Body of pancreas (tissue), 4 donors: ENCODE results near the gene CAMTA1. TPM values are rescaled to one million over a fixed set of nuclear protein-coding genes. Genes with fewer than 3 reads are reported as not detected.
"Not testable (repeated sequence)": the region's sequence is repeated elsewhere in the genome, so short reads cannot be mapped to it uniquely, and the experiment has no call there.

ENCODE experiments used
- ATAC-seq: fragments of 150-250 bp; one replicate; pipeline ENCODE4 v1.9.1; 2016
- DNase-seq, 4 donors: peaks; one replicate each; pipeline ENCODE4 v3.0.0-alpha.2; 2019
- H3K27ac ChIP-seq, 4 donors: fragments of 200-600 bp; sonication (generic); 1 replicate in 3 of 4; 2 replicates in 1 of 4; pipeline versions ENCODE4 v1.5.1 to v1.6.1; 2016 to 2019; ENCODE audit warnings: mild to moderate bottlenecking in 1 of 4, mixed read lengths in 1 of 4, moderate library complexity in 1 of 4
- H3K27me3 ChIP-seq, 2 donors: fragments of 200-600 bp; sonication (generic); one replicate each; pipeline ENCODE4 v1.6.0; 2016; ENCODE audit warnings: mild to moderate bottlenecking in 1 of 2
- H3K36me3 ChIP-seq, 2 donors: fragments of 200-600 bp; sonication (generic); replicated peaks in 1 of 2; 2 replicates each; pipeline ENCODE4 v1.5.1; 2016; ENCODE audit warnings: low read depth in 2 of 2; ENCODE audit not compliant: insufficient read depth in 1 of 2
- H3K4me1 ChIP-seq: fragments of 200-600 bp; sonication (generic); one replicate; pipeline ENCODE4 v1.6.0; 2016
- H3K4me3 ChIP-seq, 2 donors: fragments of 200-600 bp; sonication (generic); 1 replicate in 1 of 2; 2 replicates in 1 of 2; pipeline ENCODE4 v1.5.1; 2016 to 2019
- H3K9me3 ChIP-seq, 3 donors: fragments of 200-600 bp; sonication (generic); 1 replicate in 2 of 3; 2 replicates in 1 of 3; pipeline ENCODE4 v1.5.1; 2016
- POLR2A ChIP-seq, 3 donors: fragments of 450-650 bp; IDR thresholded peaks; one replicate each; pipeline ENCODE4 v1.6.1; 2016; ENCODE audit warnings: antibody characterized with exemption in 3 of 3, mild to moderate bottlenecking in 2 of 3
- WGBS, 2 donors: methylation state at CpG; one replicate each; pipeline ENCODE4 v1.1.5; 2017; 5-methylcytosine and 5-hydroxymethylcytosine counted together
- intact Hi-C: fragments of 100-400 bp; cut with DNase I; formaldehyde crosslinking; loops from one replicate; pipeline ENCODE4 v1.15.1; 2023
- total RNA-seq, 2 donors: library from RNA; depleted of rRNA; stranded (reverse); fragments of >200 nt; gene quantifications; one replicate each; pipeline ENCODE4 v1.1.0, GENCODE V29; 2016
- TF ChIP-seq, protein P1 (sequence below), 7 experiments: fragments of 450-650 bp in 4 of 7; fragments of 200-600 bp in 3 of 7; sonication (generic) in 3 of 7; IDR thresholded peaks; one replicate each; pipeline ENCODE4 v1.5.1; 2016 to 2019; ENCODE audit warnings: antibody characterized with exemption in 7 of 7

CAMTA1 gene
- total RNA-seq, 2 donors from 2014 or later: 36.3 to 59.7 TPM

DNA sequence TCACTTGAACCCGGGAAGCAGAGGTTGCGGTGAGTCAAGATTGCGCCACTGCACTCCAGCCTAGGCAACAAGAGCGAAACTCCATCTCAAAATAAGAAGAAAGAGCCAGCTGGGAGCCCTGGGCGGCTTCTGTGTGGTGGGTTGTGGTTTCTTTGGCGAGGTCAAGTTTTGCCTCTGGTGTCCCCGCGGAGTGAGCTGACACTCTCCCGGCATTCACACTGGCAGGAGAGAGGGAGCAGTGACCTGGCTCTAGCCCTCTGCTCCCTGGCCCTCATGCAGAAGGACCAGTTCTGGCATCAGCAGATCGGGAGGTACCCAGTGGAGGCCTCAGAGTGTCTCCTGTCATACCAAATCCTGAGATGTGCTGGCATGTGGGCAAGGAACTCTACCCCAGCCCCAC, 904.8 kb downstream of the CAMTA1 start:
- Histone ChIP-seq H3K36me3 (no peaks in the 10 kb centered on the region), H3K4me1 (no peaks in the 10 kb centered on the region), H3K27me3 (peaks cover 0 to 6% of the 10 kb centered on the region in 2 donors), H3K9me3 (peaks cover 0 to 10% (median 0%) of the 10 kb centered on the region in 3 donors), H3K27ac (no peak overlapping the region), H3K4me3 (no peak overlapping the region)
- WGBS, 2 donors: 72 to 82% methylated on average over 9 to 10 of the region's 10 CpGs
- no peak for ATAC-seq
- no peak for TF ChIP-seq POLR2A (IDR thresholded peaks at IDR 0.05)
- TF ChIP-seq, protein P1, sequence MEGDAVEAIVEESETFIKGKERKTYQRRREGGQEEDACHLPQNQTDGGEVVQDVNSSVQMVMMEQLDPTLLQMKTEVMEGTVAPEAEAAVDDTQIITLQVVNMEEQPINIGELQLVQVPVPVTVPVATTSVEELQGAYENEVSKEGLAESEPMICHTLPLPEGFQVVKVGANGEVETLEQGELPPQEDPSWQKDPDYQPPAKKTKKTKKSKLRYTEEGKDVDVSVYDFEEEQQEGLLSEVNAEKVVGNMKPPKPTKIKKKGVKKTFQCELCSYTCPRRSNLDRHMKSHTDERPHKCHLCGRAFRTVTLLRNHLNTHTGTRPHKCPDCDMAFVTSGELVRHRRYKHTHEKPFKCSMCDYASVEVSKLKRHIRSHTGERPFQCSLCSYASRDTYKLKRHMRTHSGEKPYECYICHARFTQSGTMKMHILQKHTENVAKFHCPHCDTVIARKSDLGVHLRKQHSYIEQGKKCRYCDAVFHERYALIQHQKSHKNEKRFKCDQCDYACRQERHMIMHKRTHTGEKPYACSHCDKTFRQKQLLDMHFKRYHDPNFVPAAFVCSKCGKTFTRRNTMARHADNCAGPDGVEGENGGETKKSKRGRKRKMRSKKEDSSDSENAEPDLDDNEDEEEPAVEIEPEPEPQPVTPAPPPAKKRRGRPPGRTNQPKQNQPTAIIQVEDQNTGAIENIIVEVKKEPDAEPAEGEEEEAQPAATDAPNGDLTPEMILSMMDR (IDR thresholded peaks at IDR 0.05): no peak
- no peak for DNase-seq
- intact Hi-C loops: no loop called here

DNA sequence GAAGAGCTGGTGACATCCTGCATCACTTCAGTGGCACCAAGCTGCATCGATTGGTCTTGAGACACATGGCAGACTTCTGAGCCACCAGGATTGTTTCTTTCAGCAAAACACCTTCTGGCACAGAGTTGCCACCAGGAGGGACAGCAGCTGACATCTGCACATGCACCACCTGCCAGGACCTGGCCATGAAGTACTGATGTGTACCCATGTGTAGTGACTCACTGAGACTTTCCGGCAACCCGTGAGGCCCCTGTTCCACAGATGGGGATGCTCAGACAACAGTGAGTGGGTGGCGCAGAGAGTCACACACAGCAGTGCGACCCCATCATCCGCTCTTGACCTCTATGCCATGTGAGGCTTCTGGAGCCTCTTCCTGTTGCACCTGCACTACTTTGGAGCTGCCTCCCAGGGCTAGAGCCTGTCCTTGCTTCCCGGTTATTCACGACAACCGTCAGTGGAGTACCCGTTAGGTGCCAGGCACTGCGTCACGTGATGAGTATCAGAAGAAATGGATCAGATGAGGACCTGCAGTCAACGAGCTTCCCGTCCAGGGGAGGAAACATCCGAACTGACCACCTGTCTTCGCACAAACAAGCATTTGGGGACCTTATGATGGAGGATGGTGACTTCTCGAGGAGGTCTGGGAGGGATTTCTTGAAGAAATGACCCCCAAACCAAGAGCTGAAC, 905.4 kb downstream of the CAMTA1 start:
- ATAC-seq (no peak), DNase-seq (no peak)
- TF ChIP-seq, protein P1 (IDR thresholded peaks at IDR 0.05): no peak
- no peak for TF ChIP-seq POLR2A (IDR thresholded peaks at IDR 0.05)
- H3K27me3 ChIP-seq: peaks cover 0 to 6% of the 10 kb centered on the region in 2 donors
- peaks cover 0 to 10% (median 0%) of the 10 kb centered on the region in 3 donors for H3K9me3 ChIP-seq
- intact Hi-C loops: no loop called here
- H3K27ac ChIP-seq: no peak overlapping the region
- WGBS, 2 donors: 78 to 86% methylated on average over 14 to 17 of the region's 17 CpGs
- no peak overlapping the region for H3K4me3 ChIP-seq
- H3K4me1 ChIP-seq: no peaks in the 10 kb centered on the region
- H3K36me3 ChIP-seq: no peaks in the 10 kb centered on the region

DNA sequence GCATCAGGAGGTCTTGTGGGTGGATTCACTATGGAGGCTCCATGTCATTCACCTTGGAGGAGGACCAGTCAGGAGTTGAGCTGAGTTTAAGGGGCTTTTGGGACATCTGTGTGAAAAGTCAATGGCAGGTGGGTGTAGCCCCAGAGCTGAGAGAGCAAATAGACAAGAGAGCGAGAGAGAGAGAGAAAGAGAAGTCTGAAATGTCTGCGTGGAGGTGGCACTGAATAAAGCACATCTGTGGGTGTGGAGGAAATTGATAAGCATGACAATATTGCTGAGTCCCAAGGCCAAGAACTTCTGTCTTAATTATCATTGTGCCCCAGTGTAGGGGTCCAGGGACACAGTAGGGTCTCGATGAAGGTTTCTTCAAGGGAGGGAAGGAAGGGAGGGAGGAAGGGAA, 906.3 kb downstream of the CAMTA1 start:
- ATAC-seq (no peak), DNase-seq (no peak)
- TF ChIP-seq, protein P1 (IDR thresholded peaks at IDR 0.05): no peak
- no peak for TF ChIP-seq POLR2A (IDR thresholded peaks at IDR 0.05)
- intact Hi-C loops: no loop called here
- Histone ChIP-seq H3K27ac (no peak overlapping the region), H3K36me3 (no peaks in the 10 kb centered on the region), H3K9me3 (peaks cover 0 to 10% (median 0%) of the 10 kb centered on the region in 3 donors), H3K4me1 (no peaks in the 10 kb centered on the region), H3K4me3 (no peak overlapping the region), H3K27me3 (peaks cover 0 to 6% of the 10 kb centered on the region in 2 donors)
- WGBS, 2 donors: 82 to 85% methylated on average over 3 of the region's 3 CpGs

DNA sequence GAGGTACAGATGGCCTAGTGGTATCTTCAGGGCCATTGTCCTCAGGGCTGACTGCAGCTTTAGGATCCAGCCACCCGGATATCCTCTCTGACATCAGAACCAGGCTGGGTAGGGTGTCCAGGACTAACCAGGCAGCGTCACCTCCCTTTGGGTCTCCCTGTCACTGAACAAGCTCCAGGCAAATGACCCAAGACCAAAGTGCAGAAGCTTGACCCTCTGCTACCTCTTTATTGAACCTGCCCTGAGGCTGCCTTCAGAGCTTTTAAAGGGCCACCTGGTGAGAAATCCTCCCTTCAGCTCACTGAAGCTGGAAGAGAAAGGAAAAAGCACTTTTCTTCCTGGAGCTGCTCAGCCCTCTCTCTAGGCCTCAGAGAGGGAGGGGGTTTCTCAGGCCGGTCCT, 906.8 kb downstream of the CAMTA1 start:
- DNase-seq: no peak
- WGBS, 2 donors: 84 to 97% methylated on average over 3 of the region's 3 CpGs

DNA sequence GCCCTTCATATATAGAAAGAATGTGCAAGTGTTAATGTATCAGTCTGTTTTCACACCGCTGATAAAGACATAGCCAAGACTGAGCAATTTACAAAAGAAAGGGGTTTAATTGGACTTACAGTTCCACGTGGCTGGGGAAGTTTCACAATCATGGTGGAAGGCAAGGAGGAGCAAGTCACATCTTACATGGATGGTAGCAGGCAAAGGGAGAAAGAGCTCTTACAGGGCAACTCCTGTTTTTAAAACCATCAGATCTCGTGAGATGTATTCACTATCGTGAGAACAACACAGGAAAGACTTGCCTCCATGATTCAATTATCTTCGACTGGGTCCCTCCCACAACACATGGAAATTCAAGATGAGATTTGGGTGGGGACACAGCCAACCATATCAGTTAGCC, 907.8 kb downstream of the CAMTA1 start:
- intact Hi-C loops, ATAC-seq: not testable (repeated sequence)

More for the DNA sequence above, 906.8 kb downstream of the CAMTA1 start:
- no peaks in the 10 kb centered on the region for H3K36me3 ChIP-seq
- TF ChIP-seq, protein P1 (IDR thresholded peaks at IDR 0.05): no peak
- TF ChIP-seq POLR2A (IDR thresholded peaks at IDR 0.05): no peak
- intact Hi-C loops: no loop called here
- H3K27me3 ChIP-seq: peaks cover 0 to 6% of the 10 kb centered on the region in 2 donors
- ATAC-seq: no peak
- no peaks in the 10 kb centered on the region for H3K4me1 ChIP-seq
- peaks cover 0 to 10% (median 0%) of the 10 kb centered on the region in 3 donors for H3K9me3 ChIP-seq
- no peak overlapping the region for H3K4me3 ChIP-seq
- H3K27ac ChIP-seq: no peak overlapping the region

More for the DNA sequence above, 907.8 kb downstream of the CAMTA1 start:
- DNase-seq, H3K36me3 ChIP-seq, H3K27me3 ChIP-seq, H3K9me3 ChIP-seq, H3K4me3 ChIP-seq, H3K4me1 ChIP-seq, H3K27ac ChIP-seq: not testable (repeated sequence)
- WGBS, 2 donors: 69 to 82% methylated on average over 5 of the region's 5 CpGs
